Esophagus mucosa (tissue), 1 donor: ENCODE results near the gene ARL17B. TPM values are rescaled to one million over a fixed set of nuclear protein-coding genes. Genes with fewer than 3 reads are reported as not detected.
"Not testable (repeated sequence)": the region's sequence is repeated elsewhere in the genome, so short reads cannot be mapped to it uniquely, and the experiment has no call there.

Experiments used
- ATAC-seq: fragments of 200-7000 bp; cut with Tn5 transposase; one replicate; pipeline ENCODE4 v1.9.1; 2020
- total RNA-seq: library from RNA; stranded (reverse); gene quantifications from one replicate; pipeline ENCODE4 v1.2.4, GENCODE V29; 2023
- donor health status: DM: yes; HTN: yes; CAD: no.

The ARL17B gene
- total RNA-seq, 1 donor from 2014 or later = 6.6 TPM

DNA sequence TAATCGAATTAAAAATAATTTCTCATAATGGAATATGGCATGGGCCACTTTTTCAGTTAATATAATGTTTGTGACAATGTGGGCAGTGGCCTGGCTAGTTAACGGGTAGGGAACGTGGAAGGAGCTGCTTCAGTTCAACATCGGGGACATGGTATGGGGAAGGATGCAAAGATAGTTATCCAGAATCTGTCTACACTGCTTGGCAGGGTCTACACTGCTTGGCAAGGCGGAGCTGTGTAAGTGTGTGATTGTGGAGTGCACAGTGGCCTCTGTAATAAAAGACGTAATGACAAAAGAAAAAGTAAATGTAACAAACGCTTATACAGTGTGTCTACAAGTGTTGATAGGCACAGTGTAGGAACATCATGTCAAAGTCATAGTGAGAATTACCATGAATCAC, 74.0 kb downstream of the ARL17B start:
- ATAC-seq = peak; percentile 34

GRCh38 chr17:46286764-46287221, 74.8 kb downstream of the ARL17B start:
- peak; percentile 78 for ATAC-seq

DNA sequence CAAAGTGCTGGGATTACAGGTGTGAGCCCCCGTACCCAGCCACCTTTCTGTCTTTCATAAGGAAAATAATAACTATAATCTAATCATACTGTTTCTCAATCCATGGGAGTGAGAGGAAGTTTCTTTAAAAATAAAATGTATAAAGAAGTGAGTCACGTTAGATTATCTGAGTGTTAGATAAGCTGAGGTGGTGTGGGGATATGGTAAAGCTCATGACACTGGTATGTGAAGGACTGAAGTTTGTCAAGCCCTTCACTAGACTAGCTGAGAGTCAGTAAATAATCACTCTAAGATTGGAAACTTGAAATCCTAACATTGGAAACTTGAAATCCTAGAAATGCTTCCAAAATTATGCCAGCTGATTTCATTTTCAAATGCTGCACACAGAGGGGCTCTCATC, 76.1 kb downstream of the ARL17B start:
- not testable (repeated sequence) for ATAC-seq

GRCh38 chr17:46284467-46284866, 77.1 kb downstream of the ARL17B start:
- ATAC-seq = not testable (repeated sequence)

DNA sequence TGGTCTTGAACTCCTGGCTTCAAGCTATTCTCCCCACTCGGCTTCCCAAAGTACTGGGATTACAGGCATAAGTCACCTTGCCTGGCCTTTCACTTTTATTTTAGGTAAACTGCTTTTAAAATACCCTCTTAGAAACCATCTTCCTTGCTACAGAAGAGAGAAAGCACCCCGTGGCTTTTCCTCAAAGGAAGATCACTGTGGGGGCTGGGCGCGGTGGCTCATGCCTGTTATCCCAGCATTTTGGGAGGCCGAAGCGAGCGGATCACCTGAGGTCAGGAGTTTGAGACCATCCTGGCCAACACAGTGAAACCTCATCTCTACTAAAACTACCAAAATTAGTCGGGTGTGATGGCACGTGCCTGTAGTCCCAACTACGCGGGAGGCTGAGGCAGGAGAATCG, 78.9 kb downstream of the ARL17B start:
- not testable (repeated sequence) for ATAC-seq

DNA sequence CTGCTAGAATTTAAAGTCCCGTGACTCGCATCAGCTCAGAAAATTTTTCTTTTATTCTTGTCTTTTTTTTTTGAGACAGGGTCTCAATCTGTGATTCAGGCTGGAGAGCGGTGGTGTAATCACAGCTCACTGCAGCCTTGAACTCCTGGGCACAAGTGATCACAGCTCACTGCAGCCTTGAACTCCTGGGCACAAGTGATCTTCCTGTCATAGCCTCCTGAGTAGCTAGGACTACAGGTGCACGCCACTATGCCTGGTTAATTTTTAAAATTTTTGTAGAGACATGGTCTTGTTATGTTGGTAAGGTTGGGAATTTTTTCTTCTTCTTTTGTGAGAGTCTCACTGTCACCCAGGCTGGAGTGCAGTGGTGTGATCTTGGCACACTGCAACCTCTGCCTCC, 80.2 kb downstream of the ARL17B start:
- ATAC-seq = not testable (repeated sequence)

- ATAC-seq = not testable (repeated sequence)
These were observed 84.7 kb downstream of the ARL17B start for GRCh38 chr17:46276728-46277479.

- no peak for ATAC-seq
These were observed 87.3 kb downstream of the ARL17B start for GRCh38 chr17:46274238-46274637.

DNA sequence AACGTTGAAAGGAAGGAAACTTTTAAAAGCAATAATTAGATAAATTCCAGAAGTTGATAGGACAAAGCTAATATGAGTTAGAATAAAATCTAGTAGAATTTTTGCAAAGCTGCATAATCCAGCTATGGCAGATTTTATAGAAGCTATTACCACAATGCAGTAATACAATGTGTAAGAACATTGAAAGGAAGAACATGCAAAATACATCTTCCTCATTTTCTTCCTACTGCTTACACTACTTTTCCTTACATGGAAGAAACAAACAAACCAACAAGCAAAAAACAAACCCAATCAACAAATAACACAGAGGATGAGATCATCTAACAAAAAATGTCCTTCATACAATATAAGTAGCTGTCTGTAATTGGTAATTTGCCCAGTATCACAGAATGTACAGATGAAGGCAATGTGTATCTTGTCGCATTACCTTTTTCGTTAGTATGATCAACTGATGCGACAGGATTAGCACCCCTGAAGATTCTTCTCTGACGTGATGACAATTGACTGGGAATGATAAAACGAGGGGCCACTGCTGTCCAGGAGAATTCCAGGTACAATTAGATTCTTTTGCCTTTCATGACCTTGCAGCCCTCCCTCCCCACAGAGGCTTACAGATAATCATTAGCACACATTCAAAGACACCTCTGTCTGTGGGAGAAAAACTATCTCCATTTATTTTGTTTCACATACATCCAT, 87.9 kb downstream of the ARL17B start:
- ATAC-seq = no peak

DNA sequence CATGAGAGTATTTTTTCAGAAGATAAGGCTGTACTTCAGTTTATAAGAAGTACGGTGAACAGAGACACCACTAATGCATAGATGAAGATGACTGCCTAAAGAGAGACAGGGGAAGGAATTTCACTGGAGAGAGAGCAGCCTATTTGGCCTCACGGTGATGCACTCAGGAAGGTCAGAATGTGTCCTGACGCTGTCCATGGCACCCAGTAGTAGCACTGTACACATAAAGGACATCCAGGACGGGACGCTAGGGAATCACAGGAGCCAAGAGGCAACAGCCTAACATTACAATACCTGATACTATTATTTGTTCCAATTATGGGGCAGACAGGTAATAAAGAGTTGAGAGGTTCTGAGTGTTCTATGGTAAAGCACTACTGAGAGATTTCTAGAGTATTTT, 91.5 kb downstream of the ARL17B start:
- no peak for ATAC-seq

- ATAC-seq = peak; percentile 93
These were observed 94.7 kb downstream of the ARL17B start for GRCh38 chr17:46266656-46267544.

DNA sequence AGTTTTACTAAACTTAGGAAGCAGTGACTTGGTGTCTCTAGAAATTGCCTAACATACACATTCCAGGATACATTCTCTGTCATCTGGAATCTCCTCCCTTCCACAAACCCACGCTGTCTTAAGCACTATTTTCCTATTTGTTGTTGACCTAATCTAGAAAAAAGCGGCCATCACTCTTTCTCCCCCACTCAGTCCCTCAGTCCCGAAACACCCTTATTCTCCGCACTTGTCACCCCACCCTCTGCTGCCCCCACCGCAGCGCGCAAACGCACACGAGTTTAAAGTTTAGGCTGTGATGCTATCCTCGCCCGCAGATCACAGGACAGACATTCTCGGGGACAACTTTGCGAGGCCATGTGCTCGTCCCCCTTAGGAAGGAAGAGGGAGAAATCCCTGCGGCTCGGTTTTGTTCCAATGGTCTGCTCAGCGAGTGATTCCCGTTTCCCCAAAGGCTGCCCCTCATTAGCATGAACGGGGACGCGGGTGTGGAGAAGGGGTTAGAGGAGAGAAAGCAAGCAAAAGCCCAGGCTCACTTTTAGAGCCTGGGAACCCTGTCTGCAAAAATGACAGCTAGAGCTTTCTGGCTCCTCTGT, 95.4 kb downstream of the ARL17B start:
- ATAC-seq = not testable (repeated sequence)

DNA sequence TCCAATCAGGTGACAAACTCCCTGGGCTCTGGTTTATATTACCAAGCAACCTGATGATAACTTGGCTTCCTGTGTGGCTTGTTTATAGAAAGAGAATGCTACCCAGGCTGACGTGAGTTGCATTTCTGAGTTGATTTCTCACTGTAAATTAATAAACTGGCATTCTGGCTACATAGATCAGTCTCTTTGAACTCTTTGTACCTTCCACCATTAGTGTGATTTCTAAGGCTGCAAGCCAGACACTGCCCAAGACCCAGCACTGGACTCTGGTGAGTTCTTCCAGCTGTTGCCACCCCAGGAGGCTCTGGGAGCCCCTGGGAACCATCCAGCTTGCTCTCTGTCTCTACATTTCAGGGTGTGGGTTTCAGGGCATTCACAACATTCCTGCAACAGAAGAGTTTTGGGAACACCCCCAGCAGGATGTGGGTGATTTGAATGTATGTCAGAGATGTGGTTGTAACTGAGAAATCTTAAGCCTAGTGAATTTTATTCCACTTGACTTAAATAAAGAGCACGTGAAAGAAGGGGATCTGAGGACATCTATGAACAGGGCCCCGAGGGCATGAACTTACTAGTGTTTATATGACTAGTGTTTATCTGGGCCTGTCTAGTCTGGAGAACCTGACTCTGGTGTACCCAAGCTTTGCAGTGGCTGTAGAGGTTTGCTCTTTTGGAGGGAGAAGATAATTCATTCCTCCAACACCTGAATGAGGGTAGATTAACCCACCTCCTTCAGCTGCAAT, 96.9 kb downstream of the ARL17B start:
- no peak for ATAC-seq

DNA sequence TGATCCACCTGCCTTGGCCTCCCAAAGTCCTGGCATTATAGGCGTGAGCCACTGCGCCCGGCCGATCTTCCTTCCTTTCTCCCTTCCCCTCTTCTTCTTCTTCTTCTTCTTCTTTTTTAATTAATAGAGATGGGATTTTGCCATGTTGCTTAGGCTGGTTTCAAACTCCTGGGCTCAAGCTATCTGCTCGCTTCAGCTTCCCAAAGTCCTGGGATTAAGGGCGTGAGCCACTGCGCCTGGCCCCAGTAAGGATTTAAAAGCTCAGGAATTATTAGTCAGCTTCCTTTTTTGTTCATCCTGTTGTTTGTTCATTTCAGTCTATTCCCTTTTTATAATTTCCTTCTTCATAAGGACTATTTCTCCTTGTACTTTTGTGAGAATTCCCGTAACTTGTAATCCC, 99.3 kb downstream of the ARL17B start:
- ATAC-seq = no peak

DNA sequence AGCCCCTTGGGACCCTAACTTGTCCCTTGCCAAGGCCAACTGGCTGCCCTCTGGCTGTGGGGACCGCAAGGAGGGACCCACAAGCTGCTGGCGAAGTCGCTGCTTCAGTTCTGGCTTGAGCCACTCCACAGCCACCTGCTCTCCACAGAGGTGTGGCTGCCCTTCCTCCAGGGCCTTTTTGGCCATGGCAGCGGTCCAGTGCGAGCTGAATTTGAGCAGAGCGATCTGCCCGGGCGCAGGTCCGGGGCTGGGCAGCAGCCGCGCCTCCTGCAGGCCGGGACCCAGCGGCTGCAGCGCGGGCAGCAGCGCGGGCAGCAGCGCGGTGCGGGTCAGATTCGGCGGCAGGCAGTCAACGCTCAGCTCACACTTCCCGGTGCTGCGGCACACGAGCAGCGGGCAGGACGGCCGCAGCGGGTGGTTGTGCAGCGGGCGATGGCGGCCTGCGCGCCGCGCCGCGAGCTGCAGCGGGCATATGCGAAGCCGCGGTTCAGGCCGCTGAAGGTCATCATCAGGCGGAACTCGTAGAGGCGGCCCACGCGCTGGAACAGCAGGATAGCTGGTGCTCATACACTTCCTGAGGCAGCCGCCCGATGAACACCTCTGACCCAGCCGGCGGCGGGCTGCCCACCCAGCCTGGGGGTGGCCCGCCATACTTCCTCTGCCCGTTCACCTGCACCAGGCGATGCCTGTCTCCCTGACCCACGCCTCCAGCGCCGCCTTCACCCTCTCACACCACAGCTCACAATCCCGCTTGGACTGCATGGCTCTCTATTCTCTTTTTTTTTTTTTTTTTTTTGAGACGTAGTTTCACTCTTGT, 101.5 kb downstream of the ARL17B start:
- peak; percentile 63 for ATAC-seq

DNA sequence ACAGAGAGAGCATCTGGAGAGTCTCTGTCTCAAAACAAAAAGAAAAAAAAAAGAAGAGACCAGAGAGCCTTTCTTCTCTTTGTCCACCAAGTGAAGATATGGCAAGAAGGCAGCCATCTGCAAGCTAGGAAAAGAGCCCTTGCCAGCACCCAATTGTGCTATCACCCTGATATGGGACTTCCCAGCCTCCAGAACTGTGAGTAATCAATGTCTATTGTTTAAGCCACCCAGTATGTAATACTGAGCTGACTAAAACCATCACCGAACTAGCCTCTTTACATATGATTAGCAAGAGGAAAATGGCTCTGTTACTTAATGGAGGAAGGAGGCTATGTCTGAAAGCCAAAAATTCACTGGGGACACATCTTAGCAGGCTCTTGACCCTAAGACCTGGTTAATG, 105.2 kb downstream of the ARL17B start:
- ATAC-seq = not testable (repeated sequence)

DNA sequence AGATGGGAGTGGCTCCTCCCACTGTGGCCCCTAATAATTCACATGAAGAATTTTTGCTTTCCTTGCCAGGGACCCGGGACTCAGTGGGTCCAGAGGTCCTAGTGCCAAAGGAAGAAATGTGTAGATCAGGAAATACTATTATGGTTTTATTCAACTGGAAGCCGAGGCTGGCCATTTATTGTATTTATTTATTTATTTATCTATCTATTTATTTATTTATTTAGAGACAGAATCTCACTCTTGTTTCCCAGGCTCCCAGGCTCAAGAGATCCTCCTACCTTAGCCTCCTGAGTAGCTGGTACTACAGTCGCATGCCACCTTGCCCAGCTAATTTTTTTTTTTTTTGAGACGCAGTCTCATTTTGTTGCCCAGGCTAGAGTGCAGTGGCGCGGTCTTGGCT, 107.4 kb downstream of the ARL17B start:
- not testable (repeated sequence) for ATAC-seq

- peak; percentile 76 for ATAC-seq
These were observed 107.8 kb downstream of the ARL17B start for GRCh38 chr17:46253722-46254121.

- ATAC-seq = not testable (repeated sequence)
These were observed 108.8 kb downstream of the ARL17B start for GRCh38 chr17:46252804-46253203.

- not testable (repeated sequence) for ATAC-seq
These were observed 112.4 kb downstream of the ARL17B start for GRCh38 chr17:46249153-46249552.
